ENCODE results near the gene GAS6. TPM values are rescaled to one million over a fixed set of nuclear protein-coding genes. Genes with fewer than 3 reads are reported as not detected.
A peak's percentile ranks its signal among the peaks of the same experiment; 100 is the strongest.
"Not testable (repeated sequence)": the region's sequence is repeated elsewhere in the genome, so short reads cannot be mapped to it uniquely, and the experiment has no call there.

Gene GAS6
- total RNA-seq, 1 donor from 2014 or later: 11.5 TPM

DNA sequence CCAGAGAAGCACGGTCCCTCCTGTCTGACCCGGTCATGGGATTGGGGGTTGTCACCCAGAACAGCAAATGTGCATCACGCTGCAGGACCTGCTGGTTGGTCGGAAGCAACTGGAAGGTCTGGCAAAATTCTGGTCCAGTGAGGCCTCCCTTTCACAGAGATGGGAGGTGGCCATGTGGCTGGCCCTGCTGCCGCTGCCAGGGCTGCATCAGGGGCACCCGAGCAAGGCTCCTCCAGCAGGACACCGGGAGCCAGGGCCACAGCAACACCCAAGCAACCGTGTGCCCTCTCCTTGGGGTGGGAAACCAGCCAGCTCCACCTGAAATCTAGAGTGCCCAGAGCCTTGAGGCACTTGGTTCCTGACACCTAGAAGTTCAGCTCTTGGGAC lies 11.5 kb upstream of the GAS6 start:
- H3K9me3 Mint-ChIP-seq (ENCODE audit: low read depth): no peaks in the 10 kb centered on the region
- H3K27ac Mint-ChIP-seq: no peak overlapping the region
- H3K36me3 Mint-ChIP-seq (ENCODE audit: insufficient read depth): no peaks in the 10 kb centered on the region
- H3K4me3 Mint-ChIP-seq (ENCODE audit: low read depth): no peak overlapping the region
- no peaks in the 10 kb centered on the region for H3K4me1 Mint-ChIP-seq (ENCODE audit: low read depth)
- peaks cover 12% of the 10 kb centered on the region for H3K27me3 Mint-ChIP-seq
- TF ChIP-seq, protein P1, sequence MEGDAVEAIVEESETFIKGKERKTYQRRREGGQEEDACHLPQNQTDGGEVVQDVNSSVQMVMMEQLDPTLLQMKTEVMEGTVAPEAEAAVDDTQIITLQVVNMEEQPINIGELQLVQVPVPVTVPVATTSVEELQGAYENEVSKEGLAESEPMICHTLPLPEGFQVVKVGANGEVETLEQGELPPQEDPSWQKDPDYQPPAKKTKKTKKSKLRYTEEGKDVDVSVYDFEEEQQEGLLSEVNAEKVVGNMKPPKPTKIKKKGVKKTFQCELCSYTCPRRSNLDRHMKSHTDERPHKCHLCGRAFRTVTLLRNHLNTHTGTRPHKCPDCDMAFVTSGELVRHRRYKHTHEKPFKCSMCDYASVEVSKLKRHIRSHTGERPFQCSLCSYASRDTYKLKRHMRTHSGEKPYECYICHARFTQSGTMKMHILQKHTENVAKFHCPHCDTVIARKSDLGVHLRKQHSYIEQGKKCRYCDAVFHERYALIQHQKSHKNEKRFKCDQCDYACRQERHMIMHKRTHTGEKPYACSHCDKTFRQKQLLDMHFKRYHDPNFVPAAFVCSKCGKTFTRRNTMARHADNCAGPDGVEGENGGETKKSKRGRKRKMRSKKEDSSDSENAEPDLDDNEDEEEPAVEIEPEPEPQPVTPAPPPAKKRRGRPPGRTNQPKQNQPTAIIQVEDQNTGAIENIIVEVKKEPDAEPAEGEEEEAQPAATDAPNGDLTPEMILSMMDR (IDR thresholded peaks at IDR 0.05; ENCODE audit: unreplicated experiment): no peak
- no peak for DNase-seq (ENCODE audit: low spot score, unreplicated experiment)

DNA sequence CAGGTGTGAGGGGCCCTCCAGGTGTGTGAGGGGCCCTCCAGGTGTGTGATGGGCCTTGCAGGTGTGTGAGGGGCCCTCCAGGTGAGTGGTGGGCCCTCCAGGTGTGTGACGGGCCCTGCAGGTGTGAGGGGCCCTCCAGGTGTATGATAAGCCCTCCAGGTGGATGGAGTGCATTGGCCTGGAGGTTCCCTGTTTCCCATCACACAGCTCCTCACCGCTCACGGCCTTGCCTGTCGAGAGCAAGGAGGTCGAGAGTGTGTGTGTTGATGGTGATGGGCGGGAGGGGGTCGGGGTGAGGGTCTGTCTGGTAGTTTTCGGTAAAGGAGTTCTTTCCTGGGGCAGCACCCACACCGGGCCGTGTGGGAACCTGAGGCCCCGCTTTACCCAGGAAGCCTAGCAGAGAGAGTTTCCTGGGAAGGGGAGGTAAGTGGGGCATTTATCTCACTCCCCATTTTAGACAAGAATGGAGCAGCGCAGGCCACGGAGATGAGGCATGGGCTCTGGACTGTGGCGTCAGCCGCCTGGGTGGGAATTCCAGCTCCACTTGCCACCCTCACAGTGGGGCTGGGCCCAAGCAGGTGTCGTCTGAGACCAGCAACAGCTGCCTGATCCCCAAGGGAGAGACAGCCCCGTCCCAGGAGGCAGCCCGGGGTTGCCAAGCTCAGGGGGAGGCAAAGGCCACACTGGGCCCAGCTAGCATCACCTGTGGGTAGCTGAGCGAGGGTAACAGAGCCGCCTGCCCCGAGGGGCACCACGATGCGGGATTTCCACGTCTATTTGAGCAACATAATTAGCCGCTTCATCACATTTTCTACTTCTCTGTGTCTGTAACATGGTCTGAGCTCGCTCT lies 10.9 kb upstream of the GAS6 start:
- Mint-ChIP-seq H3K36me3 (ENCODE audit: insufficient read depth) (no peaks in the 10 kb centered on the region), H3K27me3 (peaks cover 10% of the 10 kb centered on the region), H3K4me3 (ENCODE audit: low read depth) (no peak overlapping the region), H3K4me1 (ENCODE audit: low read depth) (no peaks in the 10 kb centered on the region), H3K27ac (no peak overlapping the region), H3K9me3 (ENCODE audit: low read depth) (no peaks in the 10 kb centered on the region)
- DNase-seq (ENCODE audit: low spot score, unreplicated experiment): no peak
- TF ChIP-seq, protein P1 (IDR thresholded peaks at IDR 0.05; ENCODE audit: unreplicated experiment): no peak

DNA sequence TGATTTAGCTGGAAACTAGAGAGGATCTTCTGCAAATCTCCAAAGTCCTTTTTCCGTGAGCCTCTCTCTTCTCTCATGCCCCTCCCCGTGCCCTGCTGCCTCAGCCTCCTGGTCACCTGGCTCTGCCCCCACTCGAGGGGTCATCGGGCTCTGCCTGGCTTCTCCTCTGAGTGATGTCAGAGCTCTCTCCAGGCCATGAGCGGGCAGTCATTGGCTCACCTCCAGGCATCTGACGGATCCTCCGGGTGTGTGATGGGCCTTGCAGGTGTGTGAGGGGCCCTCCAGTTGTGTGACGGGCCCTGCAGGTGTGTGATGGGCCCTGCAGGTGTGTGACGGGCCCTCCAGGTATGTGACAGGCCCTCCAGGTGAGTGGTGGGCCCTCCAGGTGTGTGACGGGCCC lies 10.3 kb upstream of the GAS6 start:
- no peaks in the 10 kb centered on the region for H3K9me3 Mint-ChIP-seq (ENCODE audit: low read depth)
- H3K4me1 Mint-ChIP-seq (ENCODE audit: low read depth): no peaks in the 10 kb centered on the region
- DNase-seq (ENCODE audit: low spot score, unreplicated experiment): no peak
- H3K4me3 Mint-ChIP-seq (ENCODE audit: low read depth): no peak overlapping the region
- H3K36me3 Mint-ChIP-seq (ENCODE audit: insufficient read depth): no peaks in the 10 kb centered on the region
- no peak overlapping the region for H3K27ac Mint-ChIP-seq
- H3K27me3 Mint-ChIP-seq: peaks cover 10% of the 10 kb centered on the region
- TF ChIP-seq, protein P1 (IDR thresholded peaks at IDR 0.05; ENCODE audit: unreplicated experiment): no peak

DNA sequence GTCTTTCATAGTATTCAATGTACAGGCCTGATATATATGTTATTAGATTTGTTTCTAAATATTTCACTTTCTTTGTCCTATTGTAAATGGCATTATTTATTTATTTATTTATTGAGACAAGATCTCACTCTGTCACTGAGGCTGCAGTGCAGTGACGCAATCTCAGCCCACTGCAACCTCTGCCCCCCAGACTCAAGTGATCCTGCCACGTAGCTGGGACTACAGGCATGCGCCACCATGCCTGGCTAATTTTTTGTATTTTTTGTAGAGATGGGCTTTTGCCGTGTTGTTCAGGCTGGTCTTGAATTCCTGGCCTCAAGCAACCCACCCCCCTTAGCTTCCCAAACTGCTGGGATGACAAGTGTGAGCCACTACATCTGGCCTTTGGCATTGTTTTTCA lies 5.4 kb upstream of the GAS6 start:
- peaks cover 35% of the 10 kb centered on the region for H3K27me3 Mint-ChIP-seq
- H3K4me3 Mint-ChIP-seq (ENCODE audit: low read depth): no peak overlapping the region
- H3K4me1 Mint-ChIP-seq (ENCODE audit: low read depth): peaks cover 2% of the 10 kb centered on the region
- no peaks in the 10 kb centered on the region for H3K36me3 Mint-ChIP-seq (ENCODE audit: insufficient read depth)
- no peak for DNase-seq (ENCODE audit: low spot score, unreplicated experiment)
- no peak overlapping the region for H3K27ac Mint-ChIP-seq
- TF ChIP-seq, protein P1 (IDR thresholded peaks at IDR 0.05; ENCODE audit: unreplicated experiment): no peak
- peaks cover 8% of the 10 kb centered on the region for H3K9me3 Mint-ChIP-seq (ENCODE audit: low read depth)

DNA sequence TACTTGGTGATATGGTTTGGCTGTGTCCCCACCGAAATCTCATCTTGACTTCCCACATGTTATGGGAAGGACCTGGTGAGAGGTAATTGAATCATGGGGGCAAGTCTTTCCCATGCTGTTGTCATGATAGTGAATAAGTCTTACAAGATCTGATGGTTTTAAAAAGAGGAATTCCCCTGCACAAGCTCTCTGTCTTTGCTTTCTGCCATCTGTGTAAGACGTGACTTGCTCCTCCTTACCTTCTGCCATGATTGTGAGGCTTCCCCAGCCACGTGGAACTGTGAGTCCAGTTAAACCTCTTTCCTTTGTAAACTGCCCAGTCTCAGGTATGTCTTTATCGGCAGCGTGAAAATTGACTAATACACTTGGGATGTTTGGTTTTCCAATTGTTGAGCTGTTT lies 4.0 kb upstream of the GAS6 start:
- H3K4me3 Mint-ChIP-seq (ENCODE audit: low read depth); H3K36me3 Mint-ChIP-seq (ENCODE audit: insufficient read depth); DNase-seq (ENCODE audit: low spot score, unreplicated experiment); H3K27ac Mint-ChIP-seq; H3K9me3 Mint-ChIP-seq (ENCODE audit: low read depth); H3K4me1 Mint-ChIP-seq (ENCODE audit: low read depth): not testable (repeated sequence)
- H3K27me3 Mint-ChIP-seq: peaks cover 32% of the 10 kb centered on the region

DNA sequence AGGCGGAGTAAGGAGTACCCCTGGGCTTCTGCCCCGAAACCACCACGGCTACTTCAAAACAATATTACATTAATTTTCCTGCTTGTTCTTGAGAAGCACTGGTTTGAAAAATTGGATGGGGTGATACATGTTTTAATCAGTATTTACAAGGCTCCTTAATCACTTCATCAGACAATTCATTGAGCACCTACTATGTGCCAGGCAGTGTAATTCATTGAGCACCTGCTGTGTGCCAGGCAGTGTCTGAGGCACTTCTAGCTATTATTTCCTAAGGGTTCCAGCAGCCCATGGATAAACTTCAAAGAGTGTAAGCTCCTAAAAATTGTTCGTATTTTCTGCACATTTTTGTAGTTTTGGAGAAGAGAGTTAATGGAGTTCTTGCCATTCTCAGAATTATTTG lies 1.6 kb upstream of the GAS6 start:
- TF ChIP-seq, protein P1 (IDR thresholded peaks at IDR 0.05; ENCODE audit: unreplicated experiment): no peak
- no peaks in the 10 kb centered on the region for H3K36me3 Mint-ChIP-seq (ENCODE audit: insufficient read depth)
- peaks cover 40% of the 10 kb centered on the region for H3K27me3 Mint-ChIP-seq
- H3K9me3 Mint-ChIP-seq (ENCODE audit: low read depth): peaks cover 8% of the 10 kb centered on the region
- H3K27ac Mint-ChIP-seq: no peak overlapping the region
- H3K4me3 Mint-ChIP-seq (ENCODE audit: low read depth): peak overlapping the region; percentile 61
- H3K4me1 Mint-ChIP-seq (ENCODE audit: low read depth): peaks cover 10% of the 10 kb centered on the region
- no peak for DNase-seq (ENCODE audit: low spot score, unreplicated experiment)
